ENCODE data around the gene HNRNPLL.

GRCh38 chr2:38610851-38611801, 8.4 kb upstream of the HNRNPLL start:
- TF ChIP-seq YY1 (IDR thresholded peaks at IDR 0.05; ENCODE audit: insufficient read depth, insufficient read length) (no peak), SUZ12 (IDR thresholded peaks at IDR 0.05; ENCODE audit: extremely low read depth, insufficient read depth, insufficient read length) (no peak), ZNF274 (IDR thresholded peaks at IDR 0.05; ENCODE audit: low read depth, low read length) (no peak)
